NCI-H2029 (cell line): ENCODE data around the gene GATA5.

Experiments used
- DNase-seq: peaks from one replicate; lab custom pipeline; 2025; lab: John Stamatoyannopoulos, UW

GATA5 gene

DNA sequence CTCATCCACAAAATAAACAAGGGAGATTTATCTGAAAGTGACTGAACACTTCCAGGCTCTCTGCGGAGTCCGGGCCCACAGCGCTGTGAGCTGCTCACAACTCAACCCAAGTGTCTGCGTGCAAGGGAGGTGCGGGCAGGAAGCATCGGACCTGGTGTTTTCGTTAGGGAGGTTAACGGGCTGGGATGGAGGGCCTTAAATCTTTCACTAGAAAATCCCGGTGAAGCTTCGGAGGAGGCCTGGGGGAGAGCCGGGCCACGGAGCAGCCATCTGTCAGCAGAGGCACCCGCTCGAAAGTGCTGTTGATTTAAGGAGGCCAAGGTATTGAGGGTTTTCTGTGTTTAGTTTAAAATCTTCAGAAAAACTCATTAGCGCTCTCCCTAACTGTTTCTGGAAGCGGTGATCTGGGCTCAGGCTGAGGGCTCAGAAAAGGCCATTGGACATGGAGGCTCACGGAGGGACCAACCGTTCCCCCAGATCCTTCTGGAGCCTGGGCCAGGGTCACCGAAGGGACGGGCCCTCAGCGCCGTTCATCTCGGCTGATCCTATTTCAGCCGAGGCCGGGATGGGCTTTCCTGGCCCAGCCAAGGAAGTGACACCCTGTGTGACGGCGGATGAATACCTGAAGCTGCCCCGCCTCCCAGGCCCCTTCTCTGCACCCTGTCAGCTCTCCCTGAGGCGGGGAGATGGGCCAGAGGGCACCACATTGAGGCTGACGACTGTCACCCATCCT, 20.7 kb downstream of the GATA5 start:
- DNase-seq, result no peak

DNA sequence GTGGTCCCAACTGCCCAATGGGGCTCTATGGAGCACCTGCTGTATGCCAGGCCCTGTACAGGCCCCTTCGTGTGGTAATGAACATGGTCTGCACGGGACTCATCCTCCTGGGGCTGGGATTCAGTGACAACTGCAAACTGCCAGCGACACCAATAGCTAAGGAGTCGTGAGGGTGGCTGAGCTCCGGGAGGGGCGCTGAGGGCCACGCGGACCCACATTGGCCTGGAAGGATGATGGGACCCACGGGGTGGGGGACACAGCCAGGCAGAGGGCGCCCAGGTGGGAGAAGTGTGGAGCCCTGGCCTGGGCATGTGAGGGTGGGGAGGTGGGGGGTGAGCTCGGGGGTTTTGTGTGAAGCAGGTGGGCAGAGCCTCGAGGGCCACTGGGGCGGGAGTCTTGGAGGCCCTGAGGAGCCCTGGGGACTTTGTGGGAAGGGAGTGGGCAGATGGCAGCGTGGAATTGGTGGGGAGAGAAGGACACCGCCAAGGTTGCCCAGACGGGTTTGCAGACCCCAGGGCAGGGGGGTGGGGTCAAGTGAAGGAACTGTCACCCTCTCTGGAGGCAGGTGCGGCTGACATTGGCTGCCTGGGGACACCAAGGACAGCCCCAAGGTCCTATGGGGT, 22.5 kb downstream of the GATA5 start:
- no peak for DNase-seq

DNA sequence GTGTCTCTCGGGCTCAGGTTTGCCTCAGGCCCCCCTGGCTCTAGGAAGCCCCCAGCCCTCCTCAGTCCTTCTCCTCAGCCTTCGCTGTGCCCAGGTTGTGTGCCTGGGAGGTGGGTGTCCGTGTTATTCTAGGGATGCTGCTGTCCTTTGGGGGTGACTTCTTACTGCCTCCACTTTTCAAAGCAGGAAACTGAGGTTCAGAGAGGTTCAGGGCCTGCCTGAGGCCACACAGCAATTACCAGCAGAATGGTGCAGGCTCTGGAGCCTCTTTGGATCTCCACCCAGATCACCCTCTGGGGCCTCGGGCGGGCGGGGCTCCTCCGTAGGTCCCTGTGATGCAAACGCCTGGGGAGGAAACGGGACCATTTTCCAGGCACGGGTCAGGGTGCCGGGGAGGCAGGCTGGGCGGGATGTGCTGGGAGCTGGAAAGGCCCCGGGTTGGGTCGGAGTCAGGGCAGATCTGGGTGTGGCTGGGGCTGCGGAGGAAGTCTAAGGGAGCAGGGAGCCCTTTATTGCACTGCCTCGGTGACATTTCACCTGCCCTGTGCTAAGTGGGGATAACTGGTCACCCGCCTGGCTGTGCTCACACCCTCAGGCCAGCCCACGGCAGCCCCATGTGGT, 23.2 kb downstream of the GATA5 start:
- DNase-seq, result no peak

DNA sequence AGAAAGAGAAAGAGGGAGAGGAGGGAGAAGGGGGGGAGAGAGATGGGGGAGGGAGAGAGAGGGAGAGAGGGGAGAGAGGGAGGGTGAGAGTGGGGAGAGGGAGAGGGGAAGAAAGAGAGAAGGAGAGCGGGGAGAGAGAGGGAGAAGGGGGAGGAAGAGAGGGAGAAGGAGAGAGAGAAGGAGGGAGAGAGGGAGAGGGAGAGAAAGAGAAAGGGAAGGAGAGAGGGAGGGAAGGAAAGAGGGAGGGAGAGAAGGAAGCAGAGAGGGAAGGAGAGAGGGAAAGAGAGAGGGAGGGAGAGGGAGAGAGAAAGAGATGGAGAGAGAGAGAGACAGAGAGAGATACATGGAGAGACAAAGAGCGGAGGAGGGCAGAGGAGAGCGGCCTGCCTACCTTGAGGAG, 23.8 kb downstream of the GATA5 start:
- no peak for DNase-seq

DNA sequence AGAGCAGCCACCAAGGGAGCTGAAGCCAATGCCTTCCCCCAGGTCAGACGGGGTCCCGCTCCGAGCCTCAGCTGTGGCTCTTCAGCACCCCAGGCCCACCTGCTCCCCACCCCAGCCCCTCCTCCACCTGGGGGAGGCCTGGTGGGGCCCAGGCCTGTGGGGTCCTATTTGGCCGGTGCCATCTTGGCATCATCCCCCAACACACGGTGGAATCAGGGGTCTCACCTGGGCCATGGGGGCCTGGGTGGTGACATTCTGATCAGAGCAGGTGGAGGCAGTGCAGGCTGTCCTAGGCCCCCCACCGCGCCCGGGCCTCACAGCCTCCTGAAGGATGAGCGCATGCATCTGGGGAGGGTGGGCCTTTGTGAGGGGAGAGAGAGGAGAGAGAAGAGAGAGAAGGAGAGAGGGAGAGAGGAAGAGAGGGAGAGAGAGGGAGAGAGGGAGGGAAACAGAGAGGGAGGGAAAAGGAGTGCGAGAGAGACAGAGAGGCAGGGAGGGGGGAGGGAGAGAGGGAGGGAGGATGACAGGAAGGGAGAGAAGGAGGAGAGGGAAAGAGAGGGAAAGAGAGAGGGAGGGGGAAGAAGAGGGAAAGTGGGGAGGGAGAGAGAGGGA, 24.5 kb downstream of the GATA5 start:
- no peak for DNase-seq

DNA sequence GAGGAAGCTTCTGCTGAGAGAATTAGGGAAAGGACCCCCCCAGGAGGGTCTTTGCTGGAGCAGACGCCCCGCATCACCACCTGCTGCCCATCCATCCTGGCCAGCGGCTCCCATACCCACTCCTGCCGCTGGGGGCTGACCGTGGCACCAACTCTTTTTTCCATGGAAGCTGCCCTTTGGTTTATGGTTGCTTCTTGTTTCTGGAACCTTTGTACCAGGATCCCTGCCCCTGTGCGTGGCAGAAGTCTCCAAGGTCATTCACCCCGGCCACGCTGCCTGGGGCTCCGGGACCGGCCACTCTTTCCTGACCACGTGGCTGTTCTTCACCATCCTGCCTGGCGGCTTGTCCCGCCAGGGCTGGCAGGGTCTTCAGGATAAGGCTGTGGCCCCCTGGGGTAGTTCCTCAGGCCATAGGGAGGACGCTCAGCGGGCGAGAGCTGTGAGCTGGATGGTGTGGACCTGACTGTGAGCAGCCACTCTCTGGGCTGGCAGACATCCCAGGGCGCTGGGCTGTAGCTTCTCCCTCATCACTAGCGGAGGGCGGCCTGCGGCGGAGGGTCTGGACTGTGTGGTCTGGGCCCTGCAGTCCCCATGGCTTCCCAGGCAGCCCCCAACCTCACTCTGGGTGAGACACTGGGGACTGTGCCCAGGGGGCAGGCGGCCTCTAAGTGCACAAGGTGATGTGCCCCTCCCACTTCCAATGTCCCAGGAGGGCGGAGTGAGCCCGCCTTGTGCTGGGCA, 25.7 kb downstream of the GATA5 start:
- DNase-seq, result no peak

DNA sequence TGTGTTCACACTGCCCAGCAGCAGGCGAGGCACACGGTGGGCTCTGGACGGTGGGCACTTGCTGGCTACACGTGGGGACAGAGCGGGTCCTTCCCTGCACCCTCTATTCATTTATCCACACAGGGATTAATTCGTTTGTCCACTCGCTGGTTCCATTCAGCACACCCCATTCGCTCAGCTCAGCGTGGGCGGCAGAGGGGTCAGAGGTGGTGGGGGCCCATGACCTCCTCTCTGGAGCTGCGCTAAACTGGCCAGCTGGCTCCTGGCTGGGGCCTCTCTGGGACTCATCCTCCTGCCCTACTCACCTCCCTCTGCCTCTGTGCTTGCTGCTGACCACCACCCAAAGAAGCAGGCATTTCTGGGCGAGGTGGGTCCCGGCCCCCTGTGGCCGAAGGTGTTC, 27.0 kb downstream of the GATA5 start:
- no peak for DNase-seq

DNA sequence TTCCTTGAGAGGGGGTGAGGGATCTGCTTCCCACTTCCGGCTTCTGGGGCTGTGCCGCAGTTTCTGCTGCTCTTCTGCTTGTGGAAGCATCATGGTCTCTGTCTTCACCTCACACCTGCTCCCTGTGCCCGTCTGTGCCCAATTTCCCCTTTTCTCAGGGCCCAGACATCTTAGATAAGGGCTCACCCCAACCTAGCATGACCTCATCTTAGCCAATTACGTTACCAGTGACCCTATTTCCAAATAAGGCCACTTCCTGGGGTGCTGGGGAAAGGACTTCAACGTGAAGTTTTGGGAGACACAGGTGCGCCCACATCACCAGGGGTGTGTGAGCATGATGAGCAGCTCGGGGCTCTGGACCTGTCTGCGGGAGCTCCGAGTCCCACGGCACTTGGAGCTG, 27.8 kb downstream of the GATA5 start:
- DNase-seq, result no peak

DNA sequence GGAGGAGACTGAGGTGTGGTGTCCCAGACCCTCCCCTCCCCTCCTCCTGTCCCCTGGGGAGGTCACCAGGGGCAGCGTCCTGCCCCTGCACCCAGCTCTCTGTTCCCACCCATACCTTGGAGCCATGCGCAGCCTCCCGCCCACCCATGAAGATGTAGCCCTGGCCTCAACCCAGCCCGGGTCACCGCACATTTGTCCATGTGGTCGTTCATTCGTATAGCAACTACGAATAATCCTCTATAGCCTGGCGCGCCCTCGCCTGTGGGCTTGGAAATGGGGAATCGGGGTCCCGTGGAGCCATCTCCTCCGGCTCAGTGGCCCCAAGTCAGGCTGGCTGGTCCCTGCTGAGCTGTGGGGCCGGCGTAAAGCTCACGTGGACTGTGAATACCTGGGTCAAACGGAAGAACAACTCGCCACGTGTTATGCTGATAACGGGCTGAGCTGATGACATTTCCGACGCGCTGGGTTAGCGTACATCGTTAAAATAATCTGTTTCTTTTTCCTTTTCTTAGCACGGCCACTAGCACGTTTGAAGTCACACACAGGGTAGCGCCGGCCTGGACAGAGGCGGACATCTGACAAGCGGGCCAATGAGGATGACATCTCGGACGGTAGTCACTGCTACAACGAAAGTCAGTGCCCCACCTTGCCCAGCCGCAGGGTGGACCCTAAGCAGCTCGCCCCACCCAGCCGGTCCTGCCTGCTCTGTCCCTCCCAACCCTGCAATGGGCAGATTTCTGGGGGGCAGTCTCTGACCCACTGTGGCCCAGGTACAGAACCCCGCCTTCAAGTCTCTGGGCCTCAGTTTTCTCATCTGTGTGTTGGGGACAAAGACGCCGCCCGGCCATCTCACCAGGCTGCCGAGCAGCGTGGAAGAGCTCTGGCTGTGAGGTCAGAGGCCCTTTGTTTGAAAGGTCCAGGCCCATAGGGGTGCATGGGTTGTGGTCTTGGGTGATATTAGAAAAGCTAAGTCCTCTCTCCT, 28.6 kb downstream of the GATA5 start:
- no peak for DNase-seq

DNA sequence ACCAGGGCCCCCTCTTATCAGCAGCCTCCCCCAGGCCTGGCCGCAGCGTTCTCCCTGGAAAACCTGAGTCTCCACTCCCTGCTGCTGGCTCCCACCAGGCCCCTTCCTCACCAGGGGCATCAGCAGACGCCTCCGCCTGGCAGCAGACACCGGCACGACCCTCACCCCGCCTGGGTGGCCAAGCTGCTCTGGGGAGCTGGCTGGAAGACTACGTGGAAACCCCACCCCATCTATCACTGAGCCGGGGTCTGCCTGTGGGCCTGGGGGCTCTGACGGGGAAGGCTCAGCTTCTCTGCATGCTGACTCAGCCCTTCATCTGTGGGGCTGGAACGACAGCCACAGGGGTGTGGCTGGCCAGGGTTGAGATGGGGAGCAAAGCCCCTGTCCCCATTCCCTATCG, 29.3 kb downstream of the GATA5 start:
- no peak for DNase-seq

DNA sequence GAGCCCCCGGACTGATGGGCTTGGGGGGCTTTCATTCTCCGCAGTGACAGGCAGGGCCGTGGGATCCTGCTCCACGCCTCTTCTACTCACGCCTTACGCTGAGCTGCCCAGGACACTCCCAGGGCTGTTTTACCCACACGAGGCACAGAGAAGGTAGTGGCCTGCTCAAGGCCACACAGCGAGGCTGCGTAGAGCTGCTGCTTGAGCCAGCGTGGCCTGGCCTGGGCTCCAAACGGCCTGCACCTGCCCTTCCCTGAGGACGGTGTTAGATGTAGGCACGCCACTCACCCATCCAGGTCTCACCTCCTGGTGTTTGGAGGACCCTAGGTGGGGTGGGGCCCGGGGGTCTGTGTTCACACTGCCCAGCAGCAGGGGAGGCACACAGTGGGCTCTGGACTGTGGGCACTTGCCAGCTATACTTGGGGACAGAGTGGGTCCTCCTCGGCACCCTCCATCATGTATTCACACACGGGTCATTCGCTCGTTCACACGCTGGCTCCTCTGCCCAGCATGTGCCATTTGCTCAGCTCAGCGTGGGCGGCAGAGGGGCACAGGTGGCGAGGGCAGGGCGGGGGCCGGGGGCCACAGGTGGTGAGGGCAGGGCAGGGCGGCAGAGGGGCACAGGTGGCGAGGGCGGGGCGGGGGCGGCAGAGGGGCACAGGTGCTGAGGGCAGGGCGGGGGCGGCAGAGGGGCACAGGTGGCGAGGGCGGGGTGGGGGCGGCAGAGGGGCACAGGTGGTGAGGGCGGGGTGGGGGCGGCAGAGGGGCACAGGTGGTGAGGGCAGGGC, 30.0 kb downstream of the GATA5 start:
- no peak for DNase-seq

DNA sequence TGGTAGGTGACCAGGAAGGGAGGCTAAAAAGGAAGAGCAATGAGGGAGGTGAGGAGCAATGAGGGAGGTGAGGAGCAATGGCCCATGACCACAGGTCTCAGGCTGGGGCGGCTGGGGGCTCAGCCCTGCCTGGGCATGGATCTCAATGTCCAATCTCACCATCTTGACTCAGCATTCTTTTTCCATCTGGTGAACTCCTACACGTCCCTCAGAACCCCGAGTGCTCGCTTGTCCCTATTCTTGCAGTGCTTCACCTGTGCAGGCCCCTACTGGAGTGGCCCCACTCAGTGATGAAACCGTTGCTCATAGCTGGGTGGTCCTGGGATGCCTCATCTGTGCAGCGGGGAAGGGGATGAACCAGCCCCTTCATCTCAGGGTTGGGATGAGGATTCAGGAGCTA, 31.5 kb downstream of the GATA5 start:
- no peak for DNase-seq

DNA sequence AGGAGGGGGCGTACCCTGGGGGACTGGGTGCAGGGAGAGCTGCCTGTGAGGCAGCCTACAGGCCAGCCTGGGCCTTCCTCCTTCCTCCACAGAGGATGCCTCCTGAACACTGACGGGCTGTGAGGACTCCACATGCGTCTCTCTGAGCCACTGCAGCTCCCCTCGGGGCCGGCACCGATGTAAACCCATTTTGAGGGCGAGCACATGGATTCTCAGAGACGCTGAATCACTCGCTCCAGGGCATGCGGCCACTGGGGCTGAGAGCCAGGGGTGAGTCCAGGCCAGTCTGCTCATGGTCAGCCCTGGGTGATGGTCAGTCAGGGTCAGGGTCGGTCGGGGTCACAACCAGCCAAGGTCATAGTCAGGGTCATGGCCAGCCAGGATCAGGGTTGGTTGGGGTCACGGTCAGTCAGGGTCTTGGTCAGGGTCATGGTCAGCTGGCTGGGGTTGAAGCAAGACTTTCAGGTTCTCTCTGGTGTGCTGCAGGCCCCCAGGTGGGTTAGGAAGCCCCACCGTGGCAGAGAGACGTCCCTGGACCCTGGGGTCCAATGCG, 33.7 kb downstream of the GATA5 start:
- DNase-seq, result no peak

DNA sequence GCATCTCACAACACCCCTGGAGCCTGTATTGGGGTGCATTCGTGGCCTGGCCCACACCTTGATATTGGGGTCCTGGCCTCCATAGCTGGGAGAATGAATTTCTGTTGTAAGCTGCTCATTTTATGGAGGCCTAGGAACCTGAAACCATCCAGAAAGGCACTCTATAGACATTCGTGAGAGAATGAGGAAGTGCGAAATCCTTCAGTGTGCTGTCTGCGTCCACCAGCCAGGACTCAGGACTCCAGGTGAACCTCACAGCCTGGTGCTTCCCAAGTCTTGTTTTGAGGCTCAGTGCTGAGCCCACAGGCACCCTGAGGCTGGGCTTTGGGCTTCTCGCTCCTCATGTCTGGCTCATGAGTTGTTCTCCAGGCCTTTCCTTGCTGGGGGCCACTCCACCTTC, 36.6 kb downstream of the GATA5 start:
- DNase-seq, result peak; percentile 1

DNA sequence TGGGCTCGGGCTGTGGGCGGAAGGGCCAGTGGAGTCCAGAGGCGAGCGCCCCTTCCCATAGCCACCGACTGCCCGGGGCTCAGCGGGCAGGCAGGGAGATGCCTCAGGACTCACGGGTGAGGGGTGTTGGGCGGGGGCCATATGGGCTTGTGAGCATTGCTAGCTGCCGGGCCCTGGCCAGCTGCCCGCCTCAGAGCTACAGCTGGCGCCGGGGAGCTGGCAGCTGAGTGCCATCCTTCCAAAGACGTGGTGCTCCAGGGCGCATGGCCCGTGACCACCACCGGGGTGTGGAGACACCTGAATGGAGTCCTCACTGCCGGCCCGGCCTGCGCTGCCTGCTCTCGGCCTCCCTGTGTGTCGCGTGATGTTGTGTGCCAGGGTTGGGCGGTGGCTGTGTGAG, 37.9 kb downstream of the GATA5 start:
- peak; percentile 86 for DNase-seq

DNA sequence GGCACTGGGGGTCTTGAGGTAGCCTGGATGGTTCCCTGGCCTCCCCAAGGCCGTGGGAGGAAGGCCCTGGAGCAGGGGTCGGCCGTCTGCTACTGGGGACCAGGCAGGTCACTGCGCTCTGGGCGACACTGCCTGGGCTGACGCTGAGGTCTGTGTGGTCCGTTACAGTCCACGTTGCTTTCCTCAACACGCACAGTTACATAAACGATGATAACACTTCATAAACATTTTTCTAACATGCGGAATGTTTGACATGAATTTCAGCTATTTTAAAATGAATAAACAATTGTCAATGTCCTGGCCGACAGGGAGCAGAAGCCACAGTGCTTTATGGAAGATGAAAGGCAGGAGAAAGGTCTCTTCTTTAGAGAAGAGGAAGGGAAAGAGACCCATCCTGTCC, 38.3 kb downstream of the GATA5 start:
- no peak for DNase-seq

DNA sequence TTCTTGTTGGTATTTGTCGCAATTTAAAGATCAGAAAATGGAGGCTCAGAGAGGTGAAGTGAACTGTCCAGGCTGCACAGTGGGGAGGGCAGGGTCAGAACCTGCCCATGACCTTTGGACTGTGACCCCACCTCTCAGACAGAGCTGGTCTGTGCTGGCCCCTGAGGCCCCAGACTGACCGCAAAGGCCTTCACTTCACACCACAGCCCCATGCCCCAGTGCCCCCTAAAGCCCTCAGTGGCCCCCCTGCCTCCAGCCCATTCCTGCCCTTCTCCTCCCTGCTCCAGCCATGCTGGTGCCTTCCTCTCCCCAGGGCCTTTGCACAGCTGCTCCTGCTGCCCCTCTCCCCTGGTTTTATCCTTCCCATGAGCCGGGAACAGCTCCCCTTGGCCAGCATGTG, 39.1 kb downstream of the GATA5 start:
- no peak for DNase-seq

DNA sequence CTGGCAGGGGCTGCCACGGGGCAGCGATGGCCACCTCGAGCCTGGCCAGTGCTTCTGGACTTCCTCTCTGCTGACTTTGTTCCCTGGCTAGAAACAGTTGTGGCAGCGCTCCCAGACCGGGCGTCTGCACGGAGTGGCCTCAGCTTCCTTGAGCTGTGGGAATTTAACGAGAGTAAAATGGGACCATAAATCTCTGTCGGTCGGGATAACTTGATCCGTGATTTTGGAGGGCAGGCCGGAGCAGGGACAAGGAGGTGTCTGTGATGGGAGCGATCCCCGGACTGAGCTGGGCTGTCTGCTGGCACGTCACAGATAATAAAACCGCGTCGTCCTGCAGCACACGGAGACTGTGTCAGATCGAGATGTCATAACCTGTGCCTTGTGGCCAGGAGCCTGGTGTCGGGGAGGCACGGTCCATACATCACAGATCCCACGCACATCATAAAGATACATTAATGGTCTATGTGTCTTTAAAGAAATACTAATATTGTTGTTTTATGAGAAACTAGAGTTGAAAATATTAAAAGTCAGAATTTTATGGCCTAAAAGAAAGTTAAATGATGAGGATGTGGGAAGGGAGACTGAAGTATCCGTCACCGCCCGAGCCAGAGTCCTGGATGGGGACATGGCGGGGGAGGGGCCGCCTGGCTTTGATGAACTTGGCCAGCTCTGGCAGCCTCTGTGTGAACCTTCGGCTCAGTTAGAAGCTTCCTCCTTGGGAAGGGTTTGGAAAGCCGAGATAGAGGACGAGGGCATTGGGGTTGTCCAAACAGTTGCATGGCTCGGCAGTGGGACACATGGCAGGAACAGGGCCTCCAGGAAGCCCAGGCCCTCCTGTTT, 41.9 kb downstream of the GATA5 start:
- no peak for DNase-seq

DNA sequence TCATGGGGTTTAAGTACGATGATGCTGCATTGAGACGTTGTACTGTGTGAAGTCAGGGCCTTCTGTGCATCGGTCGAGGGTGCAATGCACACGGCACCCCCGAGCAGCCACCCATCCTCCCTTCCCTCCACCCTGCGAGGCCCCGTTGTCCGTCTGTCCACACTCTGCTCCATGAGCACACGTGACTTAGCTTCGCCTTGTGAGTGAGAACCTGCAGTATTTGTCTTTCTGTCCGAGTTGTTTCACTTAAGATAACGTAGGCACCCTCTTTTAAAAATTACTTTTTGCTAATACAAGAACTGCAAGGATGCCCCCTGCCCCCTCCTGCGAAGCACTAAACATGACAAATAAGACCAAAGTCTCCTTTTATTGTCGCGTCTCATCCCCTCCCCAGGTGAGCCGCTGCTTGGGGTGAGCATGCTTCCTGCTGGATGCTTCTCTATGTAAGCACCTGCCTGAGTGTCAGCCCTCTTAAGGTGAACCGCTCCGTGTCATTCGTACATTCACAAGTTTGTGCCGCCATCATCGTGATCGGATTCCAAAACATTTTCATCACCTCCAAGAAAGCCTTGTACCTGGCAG, 44.8 kb downstream of the GATA5 start:
- DNase-seq, result no peak
